WTC11 (cell line): ENCODE measurements around the gene CTDP1. TPM values are rescaled to one million over a fixed set of nuclear protein-coding genes. Genes with fewer than 3 reads are reported as not detected.

Experiments
- ATAC-seq: fragments of 200-7000 bp; cut with Tn5 transposase; 2 replicates; pipeline ENCODE4 v1.10.0; 2021; ENCODE audit warnings: mild to moderate bottlenecking, moderate library complexity
- CTCF ChIA-PET: fragments of 300-600 bp; sonication (Branson Sonifier 250); formaldehyde crosslinking; loops from one replicate; lab custom pipeline; 2021; ENCODE audit warnings: antibody characterized with exemption; lab: Charles Lee
- POLR2A ChIA-PET: fragments of 350-600 bp; sonication (Branson Sonifier 250); formaldehyde crosslinking; loops from one replicate; lab custom pipeline; 2021; ENCODE audit warnings: antibody characterized with exemption; lab: Charles Lee
- DNase-seq: peaks from one replicate; pipeline ENCODE4 v3.0.0; 2021; ENCODE audit warnings: low spot score
- H3K27ac Mint-ChIP-seq: 2 replicates; pipeline ENCODE4 v1.8.0; 2021; ENCODE audit warnings: mixed read lengths
- H3K27me3 Mint-ChIP-seq: 2 replicates; pipeline ENCODE4 v1.8.0; 2021; ENCODE audit warnings: low read depth, mild to moderate bottlenecking, moderate library complexity, mixed read lengths
- H3K36me3 Mint-ChIP-seq: 2 replicates; pipeline ENCODE4 v1.8.0; 2021; ENCODE audit warnings: mixed read lengths
- H3K4me1 Mint-ChIP-seq: 2 replicates; pipeline ENCODE4 v1.8.0; 2022; ENCODE audit warnings: mixed read lengths
- H3K4me3 Mint-ChIP-seq: 2 replicates; pipeline ENCODE4 v1.8.0; 2021; ENCODE audit warnings: mild to moderate bottlenecking, moderate library complexity, mixed read lengths
- H3K9me3 Mint-ChIP-seq: 2 replicates; pipeline ENCODE4 v1.8.0; 2021; ENCODE audit warnings: mixed read lengths
- CREM ChIP-seq: sonication (generic); formaldehyde crosslinking; IDR thresholded peaks from 2 replicates; pipeline ENCODE4 v1.8.1; 2022; ENCODE audit warnings: mild to moderate bottlenecking, missing genetic modification reagents, moderate library complexity
- ELF4 ChIP-seq: sonication (generic); formaldehyde crosslinking; IDR thresholded peaks from 2 replicates; pipeline ENCODE4 v1.8.1; 2022; ENCODE audit warnings: low read depth, mild to moderate bottlenecking, moderate library complexity, missing genetic modification reagents
- FOXP1 ChIP-seq: sonication (generic); formaldehyde crosslinking; IDR thresholded peaks from 2 replicates; pipeline ENCODE4 v1.8.0; 2022; ENCODE audit warnings: missing genetic modification reagents, mild to moderate bottlenecking, moderate library complexity, borderline replicate concordance
- GABPB1 ChIP-seq: sonication (generic); formaldehyde crosslinking; IDR thresholded peaks from 2 replicates; pipeline ENCODE4 v1.8.1; 2023; ENCODE audit warnings: mild to moderate bottlenecking, missing genetic modification reagents
- MXD4 ChIP-seq: fragments of 250-450 bp; sonication (Bioruptor Pico); IDR thresholded peaks from 2 replicates; pipeline ENCODE4 v1.8.0; 2021; ENCODE audit warnings: mild to moderate bottlenecking, moderate library complexity, borderline replicate concordance
- RELA ChIP-seq: sonication (generic); formaldehyde crosslinking; IDR thresholded peaks from 2 replicates; pipeline ENCODE4 v1.8.1; 2022; ENCODE audit warnings: missing genetic modification reagents, mild to moderate bottlenecking, borderline replicate concordance
- TCF7 ChIP-seq: sonication (generic); formaldehyde crosslinking; IDR thresholded peaks from 2 replicates; pipeline ENCODE4 v1.8.0; 2022; ENCODE audit warnings: mild to moderate bottlenecking, low read depth, missing genetic modification reagents, moderate library complexity
- TEAD4 ChIP-seq: sonication (generic); formaldehyde crosslinking; IDR thresholded peaks from 2 replicates; pipeline ENCODE4 v1.8.0; 2022; ENCODE audit warnings: mild to moderate bottlenecking, missing genetic modification reagents
- ZNF219 ChIP-seq: sonication (generic); formaldehyde crosslinking; IDR thresholded peaks from 2 replicates; pipeline ENCODE4 v1.8.0; 2023; ENCODE audit warnings: missing genetic modification reagents, mild to moderate bottlenecking, borderline replicate concordance
- ZNF416 ChIP-seq: fragments of 250-450 bp; sonication (Bioruptor Pico); IDR thresholded peaks from 2 replicates; pipeline ENCODE4 v1.9.0; 2021; ENCODE audit warnings: mild to moderate bottlenecking, inconsistent platforms
- total RNA-seq: library from RNA; stranded (reverse); gene quantifications from 3 replicates; pipeline ENCODE4 v1.2.3, GENCODE V29; 2021
- TF ChIP-seq, protein P1 (sequence below): sonication (generic); formaldehyde crosslinking; IDR thresholded peaks from 2 replicates; pipeline ENCODE4 v1.8.1; 2022; ENCODE audit warnings: mild to moderate bottlenecking, moderate library complexity, missing genetic modification reagents
- TF ChIP-seq, protein P2 (sequence below): sonication (generic); formaldehyde crosslinking; IDR thresholded peaks from 2 replicates; pipeline ENCODE4 v1.8.1; 2023; ENCODE audit warnings: mild to moderate bottlenecking, missing genetic modification reagents, moderate library complexity
- TF ChIP-seq, protein P3 (sequence below): fragments of 250-450 bp; sonication (Bioruptor Pico); IDR thresholded peaks from 2 replicates; pipeline ENCODE4 v1.9.0; 2021; ENCODE audit warnings: mild to moderate bottlenecking, borderline replicate concordance
- TF ChIP-seq, protein P4 (sequence below): sonication (generic); formaldehyde crosslinking; IDR thresholded peaks from 2 replicates; pipeline ENCODE4 v1.8.1; 2023; ENCODE audit warnings: mild to moderate bottlenecking, missing genetic modification reagents, moderate library complexity
- TF ChIP-seq, protein P5 (sequence below): sonication (generic); formaldehyde crosslinking; IDR thresholded peaks from 2 replicates; pipeline ENCODE4 v1.8.1; 2022; ENCODE audit warnings: low read depth, missing genetic modification reagents, borderline replicate concordance
- TF ChIP-seq, protein P6 (sequence below): sonication (generic); formaldehyde crosslinking; IDR thresholded peaks from 2 replicates; pipeline ENCODE4 v1.8.1; 2023; ENCODE audit warnings: mild to moderate bottlenecking, moderate library complexity, missing genetic modification reagents
- TF ChIP-seq, protein P7 (sequence below): fragments of 250-450 bp; sonication (Bioruptor Pico); IDR thresholded peaks from 2 replicates; pipeline ENCODE4 v1.8.0; 2021; ENCODE audit warnings: mild to moderate bottlenecking
- TF ChIP-seq, protein P8 (sequence below): fragments of 250-450 bp; sonication (Bioruptor Pico); IDR thresholded peaks from 2 replicates; pipeline ENCODE4 v2.1.2; 2022; ENCODE audit warnings: mild to moderate bottlenecking, moderate library complexity
- TF ChIP-seq, protein P9 (sequence below): sonication (generic); formaldehyde crosslinking; IDR thresholded peaks from 2 replicates; pipeline ENCODE4 v1.8.1; 2022; ENCODE audit warnings: low read depth, mild to moderate bottlenecking, moderate library complexity, missing genetic modification reagents, borderline replicate concordance

Gene CTDP1
- total RNA-seq, 1 experiment from 2014 or later: 39.7 TPM

DNA sequence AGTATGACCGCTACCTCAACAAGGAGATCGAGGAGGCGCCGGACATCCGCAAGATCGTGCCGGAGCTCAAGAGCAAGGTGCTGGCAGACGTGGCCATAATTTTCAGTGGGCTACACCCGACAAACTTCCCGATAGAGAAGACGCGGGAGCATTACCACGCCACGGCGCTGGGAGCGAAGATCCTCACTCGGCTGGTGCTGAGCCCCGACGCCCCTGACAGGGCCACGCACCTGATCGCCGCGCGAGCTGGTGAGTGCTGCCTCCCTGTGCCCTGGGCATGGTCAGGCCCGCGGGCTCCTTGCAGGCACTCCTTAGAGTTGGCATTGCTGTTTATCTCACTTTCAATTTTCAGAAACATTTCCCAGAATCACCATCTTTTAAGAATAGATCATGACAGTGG lies 35.7 kb downstream of the CTDP1 start (continued):
- TF ChIP-seq, protein P1, sequence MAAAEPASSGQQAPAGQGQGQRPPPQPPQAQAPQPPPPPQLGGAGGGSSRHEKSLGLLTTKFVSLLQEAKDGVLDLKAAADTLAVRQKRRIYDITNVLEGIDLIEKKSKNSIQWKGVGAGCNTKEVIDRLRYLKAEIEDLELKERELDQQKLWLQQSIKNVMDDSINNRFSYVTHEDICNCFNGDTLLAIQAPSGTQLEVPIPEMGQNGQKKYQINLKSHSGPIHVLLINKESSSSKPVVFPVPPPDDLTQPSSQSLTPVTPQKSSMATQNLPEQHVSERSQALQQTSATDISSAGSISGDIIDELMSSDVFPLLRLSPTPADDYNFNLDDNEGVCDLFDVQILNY (CRISPR knock-in tag): no peak
- TF ChIP-seq, protein P2, sequence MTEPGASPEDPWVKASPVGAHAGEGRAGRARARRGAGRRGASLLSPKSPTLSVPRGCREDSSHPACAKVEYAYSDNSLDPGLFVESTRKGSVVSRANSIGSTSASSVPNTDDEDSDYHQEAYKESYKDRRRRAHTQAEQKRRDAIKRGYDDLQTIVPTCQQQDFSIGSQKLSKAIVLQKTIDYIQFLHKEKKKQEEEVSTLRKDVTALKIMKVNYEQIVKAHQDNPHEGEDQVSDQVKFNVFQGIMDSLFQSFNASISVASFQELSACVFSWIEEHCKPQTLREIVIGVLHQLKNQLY (CRISPR knock-in tag): no peak
- no peak for TF ChIP-seq GABPB1 (CRISPR knock-in tag)
- TF ChIP-seq RELA (CRISPR knock-in tag): no peak
- TF ChIP-seq MXD4: no peak
- TF ChIP-seq, protein P3, sequence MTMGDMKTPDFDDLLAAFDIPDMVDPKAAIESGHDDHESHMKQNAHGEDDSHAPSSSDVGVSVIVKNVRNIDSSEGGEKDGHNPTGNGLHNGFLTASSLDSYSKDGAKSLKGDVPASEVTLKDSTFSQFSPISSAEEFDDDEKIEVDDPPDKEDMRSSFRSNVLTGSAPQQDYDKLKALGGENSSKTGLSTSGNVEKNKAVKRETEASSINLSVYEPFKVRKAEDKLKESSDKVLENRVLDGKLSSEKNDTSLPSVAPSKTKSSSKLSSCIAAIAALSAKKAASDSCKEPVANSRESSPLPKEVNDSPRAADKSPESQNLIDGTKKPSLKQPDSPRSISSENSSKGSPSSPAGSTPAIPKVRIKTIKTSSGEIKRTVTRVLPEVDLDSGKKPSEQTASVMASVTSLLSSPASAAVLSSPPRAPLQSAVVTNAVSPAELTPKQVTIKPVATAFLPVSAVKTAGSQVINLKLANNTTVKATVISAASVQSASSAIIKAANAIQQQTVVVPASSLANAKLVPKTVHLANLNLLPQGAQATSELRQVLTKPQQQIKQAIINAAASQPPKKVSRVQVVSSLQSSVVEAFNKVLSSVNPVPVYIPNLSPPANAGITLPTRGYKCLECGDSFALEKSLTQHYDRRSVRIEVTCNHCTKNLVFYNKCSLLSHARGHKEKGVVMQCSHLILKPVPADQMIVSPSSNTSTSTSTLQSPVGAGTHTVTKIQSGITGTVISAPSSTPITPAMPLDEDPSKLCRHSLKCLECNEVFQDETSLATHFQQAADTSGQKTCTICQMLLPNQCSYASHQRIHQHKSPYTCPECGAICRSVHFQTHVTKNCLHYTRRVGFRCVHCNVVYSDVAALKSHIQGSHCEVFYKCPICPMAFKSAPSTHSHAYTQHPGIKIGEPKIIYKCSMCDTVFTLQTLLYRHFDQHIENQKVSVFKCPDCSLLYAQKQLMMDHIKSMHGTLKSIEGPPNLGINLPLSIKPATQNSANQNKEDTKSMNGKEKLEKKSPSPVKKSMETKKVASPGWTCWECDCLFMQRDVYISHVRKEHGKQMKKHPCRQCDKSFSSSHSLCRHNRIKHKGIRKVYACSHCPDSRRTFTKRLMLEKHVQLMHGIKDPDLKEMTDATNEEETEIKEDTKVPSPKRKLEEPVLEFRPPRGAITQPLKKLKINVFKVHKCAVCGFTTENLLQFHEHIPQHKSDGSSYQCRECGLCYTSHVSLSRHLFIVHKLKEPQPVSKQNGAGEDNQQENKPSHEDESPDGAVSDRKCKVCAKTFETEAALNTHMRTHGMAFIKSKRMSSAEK (CRISPR knock-in tag): no peak

DNA sequence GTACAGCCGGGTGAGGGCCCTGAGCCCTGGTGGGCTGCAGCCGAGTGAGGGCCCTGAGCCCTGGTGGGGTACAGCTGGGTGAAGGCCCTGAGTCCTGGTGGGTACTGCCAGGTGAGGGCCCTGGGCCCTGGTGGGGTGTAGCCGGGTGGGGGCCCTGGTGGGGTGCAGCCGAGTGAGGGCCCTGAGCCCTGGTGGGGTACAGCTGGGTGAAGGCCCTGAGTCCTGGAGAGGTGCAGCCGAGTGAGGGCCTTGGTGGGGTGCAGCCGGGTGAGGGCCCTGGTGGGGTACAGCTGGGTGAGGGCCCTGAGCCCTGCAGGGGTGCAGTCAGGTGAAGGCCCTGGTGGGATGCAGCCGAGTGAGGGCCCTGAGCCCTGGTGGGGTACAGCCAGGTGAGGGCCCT lies 37.5 kb downstream of the CTDP1 start:
- no peak overlapping the region for H3K27ac Mint-ChIP-seq
- no peaks in the 10 kb centered on the region for H3K27me3 Mint-ChIP-seq
- CTCF ChIA-PET: no interaction called here
- H3K4me3 Mint-ChIP-seq: no peak overlapping the region
- no peaks in the 10 kb centered on the region for H3K4me1 Mint-ChIP-seq
- DNase-seq: no peak
- POLR2A ChIA-PET: no interaction called here
- 0 out of 2 replicates have a peak, but pooled peaks cover 8% of the 10 kb centered on the region for H3K9me3 Mint-ChIP-seq
- no peak for ATAC-seq
- peaks cover 50% of the 10 kb centered on the region for H3K36me3 Mint-ChIP-seq
- TF ChIP-seq, protein P4, sequence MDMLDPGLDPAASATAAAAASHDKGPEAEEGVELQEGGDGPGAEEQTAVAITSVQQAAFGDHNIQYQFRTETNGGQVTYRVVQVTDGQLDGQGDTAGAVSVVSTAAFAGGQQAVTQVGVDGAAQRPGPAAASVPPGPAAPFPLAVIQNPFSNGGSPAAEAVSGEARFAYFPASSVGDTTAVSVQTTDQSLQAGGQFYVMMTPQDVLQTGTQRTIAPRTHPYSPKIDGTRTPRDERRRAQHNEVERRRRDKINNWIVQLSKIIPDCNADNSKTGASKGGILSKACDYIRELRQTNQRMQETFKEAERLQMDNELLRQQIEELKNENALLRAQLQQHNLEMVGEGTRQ: no peak
- TF ChIP-seq FOXP1 (CRISPR knock-in tag) (no peak), TCF7 (CRISPR knock-in tag) (no peak), ELF4 (CRISPR knock-in tag) (no peak), CREM (CRISPR knock-in tag) (no peak), ZNF219 (CRISPR knock-in tag) (no peak), ZNF416 (CRISPR knock-in tag) (no peak), TEAD4 (no peak)
- TF ChIP-seq, protein P5, sequence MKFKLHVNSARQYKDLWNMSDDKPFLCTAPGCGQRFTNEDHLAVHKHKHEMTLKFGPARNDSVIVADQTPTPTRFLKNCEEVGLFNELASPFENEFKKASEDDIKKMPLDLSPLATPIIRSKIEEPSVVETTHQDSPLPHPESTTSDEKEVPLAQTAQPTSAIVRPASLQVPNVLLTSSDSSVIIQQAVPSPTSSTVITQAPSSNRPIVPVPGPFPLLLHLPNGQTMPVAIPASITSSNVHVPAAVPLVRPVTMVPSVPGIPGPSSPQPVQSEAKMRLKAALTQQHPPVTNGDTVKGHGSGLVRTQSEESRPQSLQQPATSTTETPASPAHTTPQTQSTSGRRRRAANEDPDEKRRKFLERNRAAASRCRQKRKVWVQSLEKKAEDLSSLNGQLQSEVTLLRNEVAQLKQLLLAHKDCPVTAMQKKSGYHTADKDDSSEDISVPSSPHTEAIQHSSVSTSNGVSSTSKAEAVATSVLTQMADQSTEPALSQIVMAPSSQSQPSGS (CRISPR knock-in tag): no peak
- TF ChIP-seq, protein P6, sequence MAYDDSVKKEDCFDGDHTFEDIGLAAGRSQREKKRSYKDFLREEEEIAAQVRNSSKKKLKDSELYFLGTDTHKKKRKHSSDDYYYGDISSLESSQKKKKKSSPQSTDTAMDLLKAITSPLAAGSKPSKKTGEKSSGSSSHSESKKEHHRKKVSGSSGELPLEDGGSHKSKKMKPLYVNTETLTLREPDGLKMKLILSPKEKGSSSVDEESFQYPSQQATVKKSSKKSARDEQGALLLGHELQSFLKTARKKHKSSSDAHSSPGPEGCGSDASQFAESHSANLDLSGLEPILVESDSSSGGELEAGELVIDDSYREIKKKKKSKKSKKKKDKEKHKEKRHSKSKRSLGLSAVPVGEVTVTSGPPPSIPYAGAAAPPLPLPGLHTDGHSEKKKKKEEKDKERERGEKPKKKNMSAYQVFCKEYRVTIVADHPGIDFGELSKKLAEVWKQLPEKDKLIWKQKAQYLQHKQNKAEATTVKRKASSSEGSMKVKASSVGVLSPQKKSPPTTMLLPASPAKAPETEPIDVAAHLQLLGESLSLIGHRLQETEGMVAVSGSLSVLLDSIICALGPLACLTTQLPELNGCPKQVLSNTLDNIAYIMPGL (CRISPR knock-in tag): no peak
- TF ChIP-seq, protein P1 (CRISPR knock-in tag): no peak
- TF ChIP-seq, protein P7, sequence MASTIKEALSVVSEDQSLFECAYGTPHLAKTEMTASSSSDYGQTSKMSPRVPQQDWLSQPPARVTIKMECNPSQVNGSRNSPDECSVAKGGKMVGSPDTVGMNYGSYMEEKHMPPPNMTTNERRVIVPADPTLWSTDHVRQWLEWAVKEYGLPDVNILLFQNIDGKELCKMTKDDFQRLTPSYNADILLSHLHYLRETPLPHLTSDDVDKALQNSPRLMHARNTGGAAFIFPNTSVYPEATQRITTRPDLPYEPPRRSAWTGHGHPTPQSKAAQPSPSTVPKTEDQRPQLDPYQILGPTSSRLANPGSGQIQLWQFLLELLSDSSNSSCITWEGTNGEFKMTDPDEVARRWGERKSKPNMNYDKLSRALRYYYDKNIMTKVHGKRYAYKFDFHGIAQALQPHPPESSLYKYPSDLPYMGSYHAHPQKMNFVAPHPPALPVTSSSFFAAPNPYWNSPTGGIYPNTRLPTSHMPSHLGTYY (CRISPR knock-in tag): no peak
- TF ChIP-seq, protein P8, sequence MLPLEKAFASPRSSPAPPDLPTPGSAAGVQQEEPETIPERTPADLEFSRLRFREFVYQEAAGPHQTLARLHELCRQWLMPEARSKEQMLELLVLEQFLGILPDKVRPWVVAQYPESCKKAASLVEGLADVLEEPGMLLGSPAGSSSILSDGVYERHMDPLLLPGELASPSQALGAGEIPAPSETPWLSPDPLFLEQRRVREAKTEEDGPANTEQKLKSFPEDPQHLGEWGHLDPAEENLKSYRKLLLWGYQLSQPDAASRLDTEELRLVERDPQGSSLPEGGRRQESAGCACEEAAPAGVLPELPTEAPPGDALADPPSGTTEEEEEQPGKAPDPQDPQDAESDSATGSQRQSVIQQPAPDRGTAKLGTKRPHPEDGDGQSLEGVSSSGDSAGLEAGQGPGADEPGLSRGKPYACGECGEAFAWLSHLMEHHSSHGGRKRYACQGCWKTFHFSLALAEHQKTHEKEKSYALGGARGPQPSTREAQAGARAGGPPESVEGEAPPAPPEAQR (CRISPR knock-in tag): no peak
- TF ChIP-seq, protein P2 (CRISPR knock-in tag): no peak
- TF ChIP-seq, protein P9, sequence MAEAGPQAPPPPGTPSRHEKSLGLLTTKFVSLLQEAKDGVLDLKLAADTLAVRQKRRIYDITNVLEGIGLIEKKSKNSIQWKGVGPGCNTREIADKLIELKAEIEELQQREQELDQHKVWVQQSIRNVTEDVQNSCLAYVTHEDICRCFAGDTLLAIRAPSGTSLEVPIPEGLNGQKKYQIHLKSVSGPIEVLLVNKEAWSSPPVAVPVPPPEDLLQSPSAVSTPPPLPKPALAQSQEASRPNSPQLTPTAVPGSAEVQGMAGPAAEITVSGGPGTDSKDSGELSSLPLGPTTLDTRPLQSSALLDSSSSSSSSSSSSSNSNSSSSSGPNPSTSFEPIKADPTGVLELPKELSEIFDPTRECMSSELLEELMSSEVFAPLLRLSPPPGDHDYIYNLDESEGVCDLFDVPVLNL (CRISPR knock-in tag): no peak
